H1 (cell line): ENCODE data around the gene AAGAB. TPM values are rescaled to one million over a fixed set of nuclear protein-coding genes. Genes with fewer than 3 reads are reported as not detected.

Experiments
- CTCF ChIA-PET: fragments of 300-600 bp; sonication (Branson Sonifier 250); formaldehyde crosslinking; loops from one replicate; lab custom pipeline; 2021; ENCODE audit not compliant: partially characterized antibody; lab: Charles Lee
- POLR2A ChIA-PET: fragments of 300-600 bp; sonication (Branson Sonifier 250); formaldehyde crosslinking; loops from one replicate; lab custom pipeline; 2021; ENCODE audit warnings: inconsistent platforms; ENCODE audit not compliant: partially characterized antibody; lab: Charles Lee
- DNase-seq, 2 experiments: peaks; one replicate each; pipeline versions ENCODE4 v3.0.0 to v3.0.0-alpha.2; 2010 to 2022; ENCODE audit warnings: low spot score in 2 of 2, low read depth in 1 of 2, mixed read lengths in 1 of 2
- FAIRE-seq: peaks from 2 replicates; lab custom pipeline; 2011; peaks lifted over from hg19 to GRCh38; lab: Jason Lieb, UNC
- H2AFZ ChIP-seq: 2 replicates; pipeline ENCODE4 v1.8.1; 2012; ENCODE audit warnings: low read length, inconsistent platforms
- H2AK5ac ChIP-seq: 2 replicates; pipeline ENCODE4 v1.6.1; 2013; ENCODE audit warnings: low read depth, low read length
- H2BK120ac ChIP-seq: replicated peaks from 2 replicates; pipeline ENCODE3; 2013; ENCODE audit warnings: low read depth, low read length, inconsistent platforms
- H2BK12ac ChIP-seq: 2 replicates; pipeline ENCODE4 v1.6.1; 2013; ENCODE audit warnings: low read depth, low read length
- H2BK15ac ChIP-seq: 2 replicates; pipeline ENCODE4 v1.6.1; 2013; ENCODE audit warnings: low read length
- H2BK20ac ChIP-seq: 2 replicates; pipeline ENCODE4 v1.6.1; 2013; ENCODE audit warnings: low read length
- H2BK5ac ChIP-seq: 2 replicates; pipeline ENCODE4 v1.6.1; 2013; ENCODE audit warnings: low read depth, low read length
- H3K14ac ChIP-seq: 2 replicates; pipeline ENCODE4 v1.6.1; 2013; ENCODE audit warnings: inconsistent platforms; ENCODE audit not compliant: insufficient read length
- H3K18ac ChIP-seq: 2 replicates; pipeline ENCODE4 v1.6.1; 2013; ENCODE audit warnings: low read length; ENCODE audit errors: extremely low read depth
- H3K23ac ChIP-seq: 2 replicates; pipeline ENCODE4 v1.6.1; 2013; ENCODE audit warnings: inconsistent platforms; ENCODE audit not compliant: insufficient read length
- H3K23me2 ChIP-seq: 2 replicates; pipeline ENCODE4 v1.6.1; 2013; ENCODE audit warnings: low read depth, low read length
- H3K27ac ChIP-seq: 2 replicates; pipeline ENCODE4 v1.6.1; 2011; ENCODE audit warnings: low read depth, low read length, inconsistent platforms
- H3K27me3 ChIP-seq, 4 experiments: replicated peaks in 1 of 4; 1 replicate in 1 of 4; 2 replicates in 3 of 4; pipeline versions ENCODE4 v1.6.1 to v1.8.1; 2011 to 2013; ENCODE audit warnings: low read length in 3 of 4, mild to moderate bottlenecking in 3 of 4, inconsistent platforms in 2 of 4, mixed read lengths in 2 of 4, moderate library complexity in 1 of 4; ENCODE audit not compliant: control insufficient read depth in 3 of 4, insufficient read depth in 3 of 4; ENCODE audit errors: extremely low read depth in 1 of 4
- H3K36me3 ChIP-seq, 4 experiments: 2 replicates each; pipeline versions ENCODE4 v1.6.1 to v1.8.1; 2011 to 2013; ENCODE audit warnings: mild to moderate bottlenecking in 4 of 4, low read length in 3 of 4, moderate library complexity in 2 of 4, control low read depth in 1 of 4, inconsistent platforms in 1 of 4; ENCODE audit not compliant: insufficient read depth in 4 of 4, control insufficient read depth in 2 of 4
- H3K4ac ChIP-seq: replicated peaks from 2 replicates; pipeline ENCODE3; 2013; ENCODE audit warnings: low read length, low read depth, mixed read lengths, inconsistent platforms; ENCODE audit not compliant: insufficient read length
- H3K4me1 ChIP-seq, 4 experiments: replicated peaks in 1 of 4; 1 replicate in 1 of 4; 2 replicates in 3 of 4; pipeline versions ENCODE4 v1.6.1 to v1.8.1; 2011 to 2013; ENCODE audit warnings: low read length in 3 of 4, inconsistent platforms in 2 of 4, mixed read lengths in 1 of 4; ENCODE audit not compliant: insufficient read depth in 4 of 4, control insufficient read depth in 3 of 4
- H3K4me2 ChIP-seq, 2 experiments: 2 replicates each; pipeline versions ENCODE4 v1.6.1 to v1.8.1; 2011 to 2013; ENCODE audit warnings: low read depth in 2 of 2, low read length in 2 of 2, control low read depth in 1 of 2, inconsistent platforms in 1 of 2, mild to moderate bottlenecking in 1 of 2; ENCODE audit not compliant: insufficient read depth in 1 of 2
- H3K4me3 ChIP-seq, 4 experiments: fragments of 200-600, 300-600 bp in 1 of 4; sonication (generic), shearing (Covaris generic), sonication (Bioruptor Twin) in 1 of 4; 2 replicates each; pipeline versions ENCODE4 v1.5.1 to v1.8.1; 2011 to 2016; ENCODE audit warnings: low read length in 4 of 4, low read depth in 3 of 4, control low read depth in 2 of 4, inconsistent platforms in 2 of 4, mild to moderate bottlenecking in 2 of 4, mixed read lengths in 1 of 4, moderate library complexity in 1 of 4; ENCODE audit not compliant: insufficient read depth in 2 of 4; ENCODE audit errors: extremely low read depth in 1 of 4
- H3K56ac ChIP-seq: replicated peaks from 2 replicates; pipeline ENCODE3; 2013; ENCODE audit warnings: low read depth, mild to moderate bottlenecking, mixed read lengths, low read length, inconsistent platforms; ENCODE audit not compliant: insufficient read length
- H3K79me1 ChIP-seq: 2 replicates; pipeline ENCODE4 v1.6.1; 2013; ENCODE audit warnings: low read depth, low read length, control low read depth
- H3K79me2 ChIP-seq, 2 experiments: 2 replicates each; pipeline versions ENCODE4 v1.6.1 to v1.8.1; 2012 to 2013; ENCODE audit warnings: low read length in 2 of 2, mild to moderate bottlenecking in 2 of 2, inconsistent platforms in 1 of 2; ENCODE audit not compliant: insufficient read depth in 2 of 2, control insufficient read depth in 1 of 2
- H3K9ac ChIP-seq, 4 experiments: replicated peaks in 1 of 4; 1 replicate in 1 of 4; 2 replicates in 3 of 4; pipeline versions ENCODE4 v1.6.1 to v1.8.1; 2011 to 2013; ENCODE audit warnings: low read depth in 3 of 4, low read length in 3 of 4, control low read depth in 2 of 4, mild to moderate bottlenecking in 2 of 4, moderate library complexity in 2 of 4, inconsistent platforms in 1 of 4; ENCODE audit errors: extremely low read depth in 1 of 4
- H3K9me3 ChIP-seq, 2 experiments: 2 replicates each; pipeline versions ENCODE4 v1.6.1 to v1.8.1; 2012 to 2013; ENCODE audit warnings: mild to moderate bottlenecking in 2 of 2, moderate library complexity in 2 of 2, control low read depth in 1 of 2, inconsistent platforms in 1 of 2, low read depth in 1 of 2, low read length in 1 of 2, mixed read lengths in 1 of 2; ENCODE audit not compliant: insufficient read depth in 2 of 2
- H4K20me1 ChIP-seq, 2 experiments: replicated peaks in 1 of 2; 2 replicates each; pipeline versions ENCODE3 to v1.8.1; 2011 to 2013; ENCODE audit warnings: inconsistent platforms in 2 of 2, low read length in 2 of 2, mild to moderate bottlenecking in 1 of 2; ENCODE audit not compliant: insufficient read depth in 2 of 2, control insufficient read depth in 1 of 2
- H4K5ac ChIP-seq: 2 replicates; pipeline ENCODE4 v1.6.1; 2013; ENCODE audit warnings: low read length, low read depth, mixed read lengths, inconsistent platforms; ENCODE audit not compliant: insufficient read length
- H4K8ac ChIP-seq: 2 replicates; pipeline ENCODE4 v1.8.0; 2013; ENCODE audit warnings: mild to moderate bottlenecking, moderate library complexity, low read length, inconsistent platforms; ENCODE audit not compliant: insufficient read depth; ENCODE audit errors: extremely low read depth
- H4K91ac ChIP-seq: replicated peaks from 2 replicates; pipeline ENCODE3; 2013; ENCODE audit warnings: low read length, mixed read lengths, inconsistent platforms; ENCODE audit not compliant: insufficient read length
- ASH2L ChIP-seq: fragments of 200-600, 300-600 bp; sonication (generic); IDR thresholded peaks from one replicate; pipeline ENCODE4 v1.7.1; 2017; ENCODE audit warnings: low read length
- EGR1 ChIP-seq: IDR thresholded peaks from 2 replicates; pipeline ENCODE4 v1.6.1; 2011; ENCODE audit warnings: low read depth, low read length, borderline replicate concordance
- JUN ChIP-seq: IDR thresholded peaks from 2 replicates; pipeline ENCODE4 v1.6.1; 2011; ENCODE audit warnings: low read depth, mild to moderate bottlenecking, improper control_type of control experiment, low read length
- KDM5A ChIP-seq: fragments of 200-600 bp; IDR thresholded peaks from 2 replicates; pipeline ENCODE4 v1.7.1; 2012; ENCODE audit warnings: mild to moderate bottlenecking, low read length, inconsistent platforms, mixed read lengths
- RFX5 ChIP-seq: IDR thresholded peaks from 2 replicates; pipeline ENCODE4 v1.6.1; 2011; ENCODE audit warnings: low read depth, low read length, improper control_type of control experiment, borderline replicate concordance
- WGBS, 2 experiments: shearing (Covaris generic) in 1 of 2; methylation state at CpG; one replicate each; pipeline versions ENCODE4 v1.1.6 to v1.1.7; 2013 to 2015; ENCODE audit warnings: low lambda C conversion rate in 2 of 2, mixed read lengths in 2 of 2, inconsistent platforms in 1 of 2, low coverage in 1 of 2, missing lambda C conversion rate in 1 of 2; ENCODE audit not compliant: insufficient replicate concordance in 2 of 2, insufficient coverage in 1 of 2, insufficient read length in 1 of 2; ENCODE audit errors: extremely low coverage in 1 of 2, missing lambda C conversion rate in 1 of 2; 5-methylcytosine and 5-hydroxymethylcytosine counted together
- polyA plus RNA-seq, 7 experiments: library from polyadenylated mRNA; depleted of rRNA in 3 of 7; stranded (reverse) in 5 of 7; unstranded in 2 of 7; fragments of >200 nt in 5 of 7; fragments of 200-250 nt in 2 of 7; gene quantifications; 1 replicate in 5 of 7; 2 replicates in 1 of 7; 4 replicates in 1 of 7; pipeline versions ENCODE4 v1.2.1 to v1.2.3, GENCODE V29; 2011 to 2013; ENCODE audit warnings: missing spikeins in 2 of 7, mixed read lengths in 2 of 7
- total RNA-seq: library from RNA; stranded (reverse); fragmentation: NEBNext Ultra II Directional; extraction: Animal tissue kit (Norgen Biotek cat#: 25700); gene quantifications from 2 replicates; pipeline ENCODE4 v1.2.1, GENCODE V29; 2021
- TF ChIP-seq, protein P1 (sequence below): IDR thresholded peaks from 2 replicates; pipeline ENCODE4 v1.6.1; 2012; ENCODE audit warnings: inconsistent platforms
- TF ChIP-seq, protein P2 (sequence below), 3 experiments: IDR thresholded peaks; 1 replicate in 2 of 3; 2 replicates in 1 of 3; pipeline versions ENCODE4 v1.5.1 to v1.6.1; 2011; ENCODE audit warnings: low read length in 3 of 3, mild to moderate bottlenecking in 3 of 3, inconsistent platforms in 2 of 3, low read depth in 1 of 3, moderate library complexity in 1 of 3; ENCODE audit not compliant: insufficient read depth in 1 of 3; ENCODE audit errors: control extremely low read depth in 1 of 3
- TF ChIP-seq, protein P3 (sequence below): IDR thresholded peaks from 2 replicates; pipeline ENCODE4 v1.6.1; 2011; ENCODE audit warnings: low read length, improper control_type of control experiment
- TF ChIP-seq, protein P4 (sequence below): IDR thresholded peaks from 2 replicates; pipeline ENCODE4 v1.6.1; 2012; ENCODE audit warnings: inconsistent platforms

AAGAB gene
- total and polyA plus RNA-seq, 2 of the 8 experiments (the other 6 are each of a cell fraction or from before 2014, with no cell fraction given) = 20.1 to 45.9 TPM

DNA sequence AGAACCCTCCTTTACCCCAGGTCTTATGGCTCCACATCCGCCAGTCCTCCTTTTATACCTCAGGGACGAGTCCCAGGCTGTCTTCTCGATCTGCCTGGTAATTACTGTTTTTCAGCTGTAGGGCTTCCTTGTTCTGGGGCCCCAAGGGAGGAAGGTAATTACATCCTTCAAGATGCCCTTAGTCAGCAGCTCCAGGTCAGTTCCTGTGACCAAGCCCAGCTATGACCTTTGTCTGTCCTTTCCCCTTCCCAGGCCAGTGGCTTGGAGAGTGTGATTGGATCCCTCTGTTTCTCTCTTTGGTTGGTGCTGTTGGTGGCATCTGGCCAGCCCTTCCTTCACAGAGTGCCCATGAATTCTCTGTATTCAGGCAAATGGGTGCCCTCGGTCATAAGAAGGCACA, 92.6 kb downstream of the AAGAB start:
- 91% methylated on average over 4 of the region's 4 CpGs; no CpG with 5 or more reads in 1 of the 2 experiments for WGBS, 2 experiments
- Histone ChIP-seq H2BK20ac (no peak overlapping the region), H3K4me3 (no peak overlapping the region), H4K5ac (no peak overlapping the region), H3K9ac (no peak overlapping the region), H4K8ac (no peak overlapping the region), H3K79me1 (peaks cover 2% of the 10 kb centered on the region), H3K14ac (no peak overlapping the region), H3K4me1 (peaks cover 15 to 26% (median 22%) of the 10 kb centered on the region in 4 experiments), H3K79me2 (no peaks in the 10 kb centered on the region), H3K4ac (no peak overlapping the region), H2AK5ac (0 out of 2 replicates have a peak overlapping the region, but pooled peaks have one; percentile 39), H2BK120ac (no peak overlapping the region), H3K27ac (no peak overlapping the region), H3K36me3 (no peaks in the 10 kb centered on the region), H2BK12ac (no peak overlapping the region), H3K23me2 (peaks cover 3% of the 10 kb centered on the region; the same call in 1 of the 2 replicates), H4K91ac (no peak overlapping the region), H3K4me2 (no peak overlapping the region), H3K27me3 (no peaks in the 10 kb centered on the region), H4K20me1 (no peaks in the 10 kb centered on the region), H3K23ac (no peak overlapping the region), H2BK5ac (no peak overlapping the region), H2BK15ac (0 out of 2 replicates have a peak overlapping the region, but pooled peaks have one; percentile 46), H3K18ac (0 out of 2 replicates have a peak overlapping the region, but pooled peaks have one; percentile 24), H2AFZ (no peak overlapping the region), H3K56ac (no peak overlapping the region), H3K9me3 (no peaks in the 10 kb centered on the region)
- FAIRE-seq (no peak), DNase-seq (no peak)
- ChIA-PET CTCF (interaction anchor here (1.0 to 1.7 kb wide), 6 partner anchors 9 to 93 kb away, joined by 3 to 4 read pairs (median 3); no protein-coding TSS in a partner anchor), POLR2A (interaction anchor here (0.9 to 1.3 kb wide), 2 partner anchors 10 to 150 kb away, joined by 3 read pairs; no protein-coding TSS in a partner anchor)
- no peak for TF ChIP-seq KDM5A
- TF ChIP-seq, protein P1, sequence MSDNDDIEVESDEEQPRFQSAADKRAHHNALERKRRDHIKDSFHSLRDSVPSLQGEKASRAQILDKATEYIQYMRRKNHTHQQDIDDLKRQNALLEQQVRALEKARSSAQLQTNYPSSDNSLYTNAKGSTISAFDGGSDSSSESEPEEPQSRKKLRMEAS = no peak
- TF ChIP-seq EGR1 = no peak
- TF ChIP-seq JUN = no peak
- TF ChIP-seq, protein P2, sequence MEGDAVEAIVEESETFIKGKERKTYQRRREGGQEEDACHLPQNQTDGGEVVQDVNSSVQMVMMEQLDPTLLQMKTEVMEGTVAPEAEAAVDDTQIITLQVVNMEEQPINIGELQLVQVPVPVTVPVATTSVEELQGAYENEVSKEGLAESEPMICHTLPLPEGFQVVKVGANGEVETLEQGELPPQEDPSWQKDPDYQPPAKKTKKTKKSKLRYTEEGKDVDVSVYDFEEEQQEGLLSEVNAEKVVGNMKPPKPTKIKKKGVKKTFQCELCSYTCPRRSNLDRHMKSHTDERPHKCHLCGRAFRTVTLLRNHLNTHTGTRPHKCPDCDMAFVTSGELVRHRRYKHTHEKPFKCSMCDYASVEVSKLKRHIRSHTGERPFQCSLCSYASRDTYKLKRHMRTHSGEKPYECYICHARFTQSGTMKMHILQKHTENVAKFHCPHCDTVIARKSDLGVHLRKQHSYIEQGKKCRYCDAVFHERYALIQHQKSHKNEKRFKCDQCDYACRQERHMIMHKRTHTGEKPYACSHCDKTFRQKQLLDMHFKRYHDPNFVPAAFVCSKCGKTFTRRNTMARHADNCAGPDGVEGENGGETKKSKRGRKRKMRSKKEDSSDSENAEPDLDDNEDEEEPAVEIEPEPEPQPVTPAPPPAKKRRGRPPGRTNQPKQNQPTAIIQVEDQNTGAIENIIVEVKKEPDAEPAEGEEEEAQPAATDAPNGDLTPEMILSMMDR (IDR thresholded peaks at IDR 0.05; ENCODE audit: control extremely low read depth in 1 of 3, insufficient read depth in 1 of 3, low read depth in 1 of 3, low read length in 3 of 3) = no peak
- TF ChIP-seq, protein P3, sequence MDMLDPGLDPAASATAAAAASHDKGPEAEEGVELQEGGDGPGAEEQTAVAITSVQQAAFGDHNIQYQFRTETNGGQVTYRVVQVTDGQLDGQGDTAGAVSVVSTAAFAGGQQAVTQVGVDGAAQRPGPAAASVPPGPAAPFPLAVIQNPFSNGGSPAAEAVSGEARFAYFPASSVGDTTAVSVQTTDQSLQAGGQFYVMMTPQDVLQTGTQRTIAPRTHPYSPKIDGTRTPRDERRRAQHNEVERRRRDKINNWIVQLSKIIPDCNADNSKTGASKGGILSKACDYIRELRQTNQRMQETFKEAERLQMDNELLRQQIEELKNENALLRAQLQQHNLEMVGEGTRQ = no peak
- TF ChIP-seq RFX5 = no peak
- no peak for TF ChIP-seq ASH2L
- TF ChIP-seq, protein P4, sequence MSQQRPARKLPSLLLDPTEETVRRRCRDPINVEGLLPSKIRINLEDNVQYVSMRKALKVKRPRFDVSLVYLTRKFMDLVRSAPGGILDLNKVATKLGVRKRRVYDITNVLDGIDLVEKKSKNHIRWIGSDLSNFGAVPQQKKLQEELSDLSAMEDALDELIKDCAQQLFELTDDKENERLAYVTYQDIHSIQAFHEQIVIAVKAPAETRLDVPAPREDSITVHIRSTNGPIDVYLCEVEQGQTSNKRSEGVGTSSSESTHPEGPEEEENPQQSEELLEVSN = no peak
